ENCODE measurements around the gene GLG1. TPM values are rescaled to one million over a fixed set of nuclear protein-coding genes. Genes with fewer than 3 reads are reported as not detected.

The GLG1 gene
- total RNA-seq, 2 donors from 2014 or later, result 69.6 to 98.9 TPM

GRCh38 chr16:74487634-74488495 is 119.0 kb downstream of the GLG1 start:
- no peak overlapping the region for H3K27ac Mint-ChIP-seq
- DNase-seq (ENCODE audit: low spot score) (no peak), ATAC-seq (no peak)
- H3K4me3 Mint-ChIP-seq, result no peak overlapping the region
- H3K27me3 Mint-ChIP-seq, result no peaks in the 10 kb centered on the region
- peaks cover 0 to 2% of the 10 kb centered on the region in 2 donors for H3K4me1 Mint-ChIP-seq (ENCODE audit: low read depth in 2 of 2)
- peaks cover 18% of the 10 kb centered on the region for H3K36me3 Mint-ChIP-seq
- no peaks in the 10 kb centered on the region for H3K9me3 Mint-ChIP-seq

GRCh38 chr16:74485916-74486315 is 121.0 kb downstream of the GLG1 start:
- no peak for ATAC-seq
- Mint-ChIP-seq H3K27ac (no peak overlapping the region), H3K4me1 (ENCODE audit: low read depth in 2 of 2) (peaks cover 0 to 2% of the 10 kb centered on the region in 2 donors), H3K4me3 (no peak overlapping the region), H3K9me3 (no peaks in the 10 kb centered on the region), H3K27me3 (no peaks in the 10 kb centered on the region), H3K36me3 (peaks cover 16% of the 10 kb centered on the region)
- DNase-seq (ENCODE audit: low spot score), result no peak

GRCh38 chr16:74480150-74481029 is 126.5 kb downstream of the GLG1 start:
- no peak for ATAC-seq
- Mint-ChIP-seq H3K4me3 (no peak overlapping the region), H3K36me3 (peaks cover 23% of the 10 kb centered on the region), H3K27me3 (no peaks in the 10 kb centered on the region), H3K27ac (peak overlapping the region in 1 of 2 donors; percentile 57), H3K9me3 (no peaks in the 10 kb centered on the region), H3K4me1 (ENCODE audit: low read depth in 2 of 2) (no peaks in the 10 kb centered on the region)
- no peak for DNase-seq (ENCODE audit: low spot score)

GRCh38 chr16:74477226-74477625 is 129.7 kb downstream of the GLG1 start:
- ATAC-seq (no peak), DNase-seq (ENCODE audit: low spot score) (no peak)
- no peak overlapping the region for H3K4me3 Mint-ChIP-seq

GRCh38 chr16:74474416-74474815 is 132.5 kb downstream of the GLG1 start:
- Mint-ChIP-seq H3K27me3 (no peaks in the 10 kb centered on the region), H3K36me3 (peaks cover 30% of the 10 kb centered on the region), H3K9me3 (no peaks in the 10 kb centered on the region), H3K4me3 (no peak overlapping the region), H3K4me1 (ENCODE audit: low read depth in 2 of 2) (no peaks in the 10 kb centered on the region), H3K27ac (no peak overlapping the region)
- DNase-seq (ENCODE audit: low spot score), result no peak
- no peak for ATAC-seq

More at GRCh38 chr16:74477226-74477625, 129.7 kb downstream of the GLG1 start:
- no peaks in the 10 kb centered on the region for H3K27me3 Mint-ChIP-seq
- H3K4me1 Mint-ChIP-seq (ENCODE audit: low read depth in 2 of 2), result no peaks in the 10 kb centered on the region
- H3K9me3 Mint-ChIP-seq, result no peaks in the 10 kb centered on the region
- no peak overlapping the region for H3K27ac Mint-ChIP-seq
- H3K36me3 Mint-ChIP-seq, result peaks cover 20% of the 10 kb centered on the region

GRCh38 chr16:74472540-74472939 is 134.4 kb downstream of the GLG1 start:
- Mint-ChIP-seq H3K36me3 (peaks cover 24% of the 10 kb centered on the region), H3K4me3 (no peak overlapping the region), H3K27ac (no peak overlapping the region), H3K27me3 (no peaks in the 10 kb centered on the region), H3K9me3 (no peaks in the 10 kb centered on the region), H3K4me1 (ENCODE audit: low read depth in 2 of 2) (no peaks in the 10 kb centered on the region)
- DNase-seq (ENCODE audit: low spot score) (no peak), ATAC-seq (no peak)

- peak overlapping the region in 1 of 2 donors; percentile 45 for H3K27ac Mint-ChIP-seq
- DNase-seq (ENCODE audit: low spot score) (no peak), ATAC-seq (no peak)
- peaks cover 26% of the 10 kb centered on the region for H3K36me3 Mint-ChIP-seq
- H3K27me3 Mint-ChIP-seq, result no peaks in the 10 kb centered on the region
- H3K4me3 Mint-ChIP-seq, result no peak overlapping the region
- H3K4me1 Mint-ChIP-seq (ENCODE audit: low read depth in 2 of 2), result peaks cover 2 to 5% of the 10 kb centered on the region in 2 donors
- no peaks in the 10 kb centered on the region for H3K9me3 Mint-ChIP-seq
Observed at GRCh38 chr16:74472010-74472409, 134.9 kb downstream of the GLG1 start.

GRCh38 chr16:74469946-74470478 is 136.9 kb downstream of the GLG1 start:
- no peak overlapping the region for H3K4me3 Mint-ChIP-seq
- ATAC-seq (no peak), DNase-seq (ENCODE audit: low spot score) (no peak)
- H3K4me1 Mint-ChIP-seq (ENCODE audit: low read depth in 2 of 2), result peaks cover 2 to 20% of the 10 kb centered on the region in 2 donors
- H3K36me3 Mint-ChIP-seq, result peaks cover 29% of the 10 kb centered on the region
- no peaks in the 10 kb centered on the region for H3K27me3 Mint-ChIP-seq
- no peak overlapping the region for H3K27ac Mint-ChIP-seq
- H3K9me3 Mint-ChIP-seq, result no peaks in the 10 kb centered on the region

- peaks cover 29% of the 10 kb centered on the region for H3K36me3 Mint-ChIP-seq
- no peaks in the 10 kb centered on the region for H3K9me3 Mint-ChIP-seq
- no peak overlapping the region for H3K27ac Mint-ChIP-seq
Observed at GRCh38 chr16:74468807-74469525, 137.9 kb downstream of the GLG1 start.

GRCh38 chr16:74466872-74467271 is 140.0 kb downstream of the GLG1 start:
- Mint-ChIP-seq H3K9me3 (no peaks in the 10 kb centered on the region), H3K27ac (peak overlapping the region in 1 of 2 donors; percentile 59), H3K4me1 (ENCODE audit: low read depth in 2 of 2) (peaks cover 5 to 20% of the 10 kb centered on the region in 2 donors), H3K4me3 (peak overlapping the region; percentile 47), H3K27me3 (no peaks in the 10 kb centered on the region), H3K36me3 (peaks cover 29% of the 10 kb centered on the region)
- DNase-seq (ENCODE audit: low spot score) (no peak), ATAC-seq (peak in 1 of 2 donors; percentile 75)

More at GRCh38 chr16:74468807-74469525, 137.9 kb downstream of the GLG1 start:
- ATAC-seq (no peak), DNase-seq (ENCODE audit: low spot score) (no peak)
- Mint-ChIP-seq H3K4me1 (ENCODE audit: low read depth in 2 of 2) (peaks cover 4 to 20% of the 10 kb centered on the region in 2 donors), H3K27me3 (no peaks in the 10 kb centered on the region), H3K4me3 (no peak overlapping the region)

GRCh38 chr16:74465851-74466685 is 140.8 kb downstream of the GLG1 start:
- Mint-ChIP-seq H3K4me1 (ENCODE audit: low read depth in 2 of 2) (peaks cover 5 to 20% of the 10 kb centered on the region in 2 donors), H3K27ac (peak overlapping the region in 1 of 2 donors; percentile 59), H3K9me3 (no peaks in the 10 kb centered on the region), H3K27me3 (no peaks in the 10 kb centered on the region), H3K4me3 (peak overlapping the region; percentile 47), H3K36me3 (peaks cover 26% of the 10 kb centered on the region)
- no peak for DNase-seq (ENCODE audit: low spot score)
- no peak for ATAC-seq

GRCh38 chr16:74465281-74465680 is 141.6 kb downstream of the GLG1 start:
- no peak overlapping the region for H3K27ac Mint-ChIP-seq
- no peaks in the 10 kb centered on the region for H3K27me3 Mint-ChIP-seq
- H3K4me1 Mint-ChIP-seq (ENCODE audit: low read depth in 2 of 2), result peaks cover 5 to 20% of the 10 kb centered on the region in 2 donors
- DNase-seq (ENCODE audit: low spot score) (no peak), ATAC-seq (no peak)
- H3K4me3 Mint-ChIP-seq, result no peak overlapping the region
- no peaks in the 10 kb centered on the region for H3K9me3 Mint-ChIP-seq
- peaks cover 26% of the 10 kb centered on the region for H3K36me3 Mint-ChIP-seq
